Thoracic aorta (tissue), 2 donors: ENCODE results near the gene ARMH3. TPM values are rescaled to one million over a fixed set of nuclear protein-coding genes. Genes with fewer than 3 reads are reported as not detected.

Source experiments
- ATAC-seq: fragments of 150-250 bp; one replicate; pipeline ENCODE4 v1.8.0; 2017; ENCODE audit warnings: low read depth; ENCODE audit not compliant: insufficient number of reproducible peaks, low FRiP score
- DNase-seq: peaks from one replicate; pipeline ENCODE4 v3.0.0-alpha.2; 2020; ENCODE audit warnings: low spot score
- H3K27ac ChIP-seq, 2 donors: fragments of 200-600 bp; sonication (generic); 1 replicate in 1 of 2; 2 replicates in 1 of 2; pipeline ENCODE4 v1.5.1; 2016; ENCODE audit warnings: mild to moderate bottlenecking in 2 of 2, moderate library complexity in 2 of 2
- H3K27me3 ChIP-seq: fragments of 200-600 bp; sonication (generic); replicated peaks from 2 replicates; pipeline ENCODE4 v1.6.0; 2016; ENCODE audit warnings: mild to moderate bottlenecking; ENCODE audit not compliant: insufficient read depth
- H3K36me3 ChIP-seq: fragments of 200-600 bp; sonication (generic); one replicate; pipeline ENCODE4 v1.5.1; 2016
- H3K4me1 ChIP-seq, 2 donors: fragments of 200-600 bp; sonication (generic); 1 replicate in 1 of 2; 2 replicates in 1 of 2; pipeline versions ENCODE4 v1.5.1 to v1.6.0; 2016; ENCODE audit warnings: low read depth in 2 of 2, mild to moderate bottlenecking in 1 of 2; ENCODE audit not compliant: control insufficient read depth in 1 of 2
- H3K4me3 ChIP-seq: fragments of 200-600 bp; sonication (generic); 2 replicates; pipeline ENCODE4 v1.5.1; 2016; ENCODE audit warnings: mild to moderate bottlenecking
- H3K9me3 ChIP-seq: fragments of 200-600 bp; sonication (generic); 2 replicates; pipeline ENCODE4 v1.5.1; 2016
- total RNA-seq, 2 donors: library from RNA; depleted of rRNA; stranded (reverse); fragments of >200 nt; gene quantifications; one replicate each; pipeline versions ENCODE4 v1.1.0 to v1.2.3, GENCODE V29; 2016
- TF ChIP-seq, protein P1 (sequence below): fragments of 200-600 bp; sonication (generic); IDR thresholded peaks from one replicate; pipeline ENCODE4 v1.5.1; 2019; ENCODE audit warnings: antibody characterized with exemption

ARMH3 gene
- total RNA-seq, 2 donors from 2014 or later = 21.1 TPM

GRCh38 chr10:101934686-101935305, 121.2 kb downstream of the ARMH3 start:
- TF ChIP-seq, protein P1, sequence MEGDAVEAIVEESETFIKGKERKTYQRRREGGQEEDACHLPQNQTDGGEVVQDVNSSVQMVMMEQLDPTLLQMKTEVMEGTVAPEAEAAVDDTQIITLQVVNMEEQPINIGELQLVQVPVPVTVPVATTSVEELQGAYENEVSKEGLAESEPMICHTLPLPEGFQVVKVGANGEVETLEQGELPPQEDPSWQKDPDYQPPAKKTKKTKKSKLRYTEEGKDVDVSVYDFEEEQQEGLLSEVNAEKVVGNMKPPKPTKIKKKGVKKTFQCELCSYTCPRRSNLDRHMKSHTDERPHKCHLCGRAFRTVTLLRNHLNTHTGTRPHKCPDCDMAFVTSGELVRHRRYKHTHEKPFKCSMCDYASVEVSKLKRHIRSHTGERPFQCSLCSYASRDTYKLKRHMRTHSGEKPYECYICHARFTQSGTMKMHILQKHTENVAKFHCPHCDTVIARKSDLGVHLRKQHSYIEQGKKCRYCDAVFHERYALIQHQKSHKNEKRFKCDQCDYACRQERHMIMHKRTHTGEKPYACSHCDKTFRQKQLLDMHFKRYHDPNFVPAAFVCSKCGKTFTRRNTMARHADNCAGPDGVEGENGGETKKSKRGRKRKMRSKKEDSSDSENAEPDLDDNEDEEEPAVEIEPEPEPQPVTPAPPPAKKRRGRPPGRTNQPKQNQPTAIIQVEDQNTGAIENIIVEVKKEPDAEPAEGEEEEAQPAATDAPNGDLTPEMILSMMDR = no peak
- ATAC-seq (no peak), DNase-seq (no peak)
- H3K36me3 ChIP-seq = no peaks in the 10 kb centered on the region
- no peaks in the 10 kb centered on the region for H3K27me3 ChIP-seq
- H3K4me3 ChIP-seq = no peak overlapping the region
- no peaks in the 10 kb centered on the region for H3K9me3 ChIP-seq
- no peak overlapping the region for H3K27ac ChIP-seq
- peaks cover 20 to 26% of the 10 kb centered on the region in 2 donors for H3K4me1 ChIP-seq

DNA sequence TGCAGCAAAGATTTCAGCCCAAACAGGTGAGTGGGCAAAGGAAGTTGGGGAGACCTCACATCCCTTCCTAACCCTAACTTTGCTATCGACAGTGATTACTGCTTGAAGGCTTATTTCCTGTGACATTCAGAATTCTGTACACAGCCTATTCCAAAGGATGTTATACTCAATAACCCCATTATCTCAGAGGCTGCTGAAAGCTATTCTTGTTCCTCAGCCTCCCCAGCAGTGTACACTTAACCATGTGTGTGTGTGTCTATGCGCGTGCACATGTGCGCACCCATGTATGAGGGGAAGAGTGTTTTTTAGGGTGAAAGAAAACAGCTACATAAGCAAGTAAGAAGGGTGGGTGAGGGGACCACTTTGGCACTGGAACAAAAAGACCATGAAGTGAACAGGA, 122.0 kb downstream of the ARMH3 start:
- TF ChIP-seq, protein P1 = no peak

DNA sequence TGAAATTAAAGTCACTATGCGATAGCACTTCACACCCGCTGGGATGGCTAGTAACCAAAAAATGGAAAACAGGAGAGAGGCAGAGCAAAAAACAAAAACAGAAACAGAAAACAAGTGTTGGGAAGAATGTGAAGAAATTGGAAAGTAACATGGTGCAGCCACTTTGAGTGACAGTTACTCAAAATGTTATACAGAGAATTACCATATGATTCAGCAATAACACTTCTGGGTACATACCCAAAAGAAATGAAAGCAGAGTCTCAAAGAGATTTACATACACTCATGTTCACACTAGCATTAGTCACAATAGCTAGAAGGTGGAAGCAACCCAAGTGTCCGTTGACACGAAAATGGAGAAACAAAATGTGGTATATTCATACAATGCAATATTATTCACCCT, 123.8 kb downstream of the ARMH3 start:
- H3K27ac ChIP-seq = no peak overlapping the region
- TF ChIP-seq, protein P1 = no peak
- no peak overlapping the region for H3K4me3 ChIP-seq
- no peaks in the 10 kb centered on the region for H3K27me3 ChIP-seq
- H3K4me1 ChIP-seq = peaks cover 0 to under 1% of the 10 kb centered on the region in 2 donors
- ATAC-seq = no peak
- no peaks in the 10 kb centered on the region for H3K9me3 ChIP-seq
- no peak for DNase-seq
- no peaks in the 10 kb centered on the region for H3K36me3 ChIP-seq

More for the DNA sequence above, 122.0 kb downstream of the ARMH3 start:
- H3K9me3 ChIP-seq = no peaks in the 10 kb centered on the region
- no peak overlapping the region for H3K27ac ChIP-seq
- ATAC-seq (no peak), DNase-seq (no peak)
- no peak overlapping the region for H3K4me3 ChIP-seq
- H3K4me1 ChIP-seq = peaks cover 14 to 18% of the 10 kb centered on the region in 2 donors
- H3K36me3 ChIP-seq = no peaks in the 10 kb centered on the region
- no peaks in the 10 kb centered on the region for H3K27me3 ChIP-seq

DNA sequence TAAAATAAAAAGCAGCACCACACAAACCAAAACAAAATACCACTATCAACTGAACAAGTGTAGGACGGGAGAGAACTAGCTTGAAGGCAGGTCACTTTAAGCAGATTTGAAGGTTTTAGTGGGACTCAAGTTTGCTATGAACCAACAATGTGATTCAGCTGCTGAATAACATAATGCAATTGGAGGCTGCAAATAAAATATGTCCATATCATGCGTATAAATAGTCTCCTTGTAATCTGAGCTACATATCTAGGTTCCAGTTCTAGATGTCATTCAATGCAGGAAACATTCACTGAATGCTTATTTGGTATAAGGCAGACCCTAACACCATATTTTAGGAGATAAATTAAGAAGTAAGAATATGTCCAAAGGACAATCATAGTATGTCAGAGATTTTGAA, 130.9 kb downstream of the ARMH3 start:
- H3K27me3 ChIP-seq = no peaks in the 10 kb centered on the region
- no peak overlapping the region for H3K4me3 ChIP-seq
- H3K4me1 ChIP-seq = no peaks in the 10 kb centered on the region
- TF ChIP-seq, protein P1 = no peak
- no peak for DNase-seq
- H3K36me3 ChIP-seq = peaks cover 4% of the 10 kb centered on the region
- no peaks in the 10 kb centered on the region for H3K9me3 ChIP-seq
- ATAC-seq = no peak
- H3K27ac ChIP-seq = no peak overlapping the region

DNA sequence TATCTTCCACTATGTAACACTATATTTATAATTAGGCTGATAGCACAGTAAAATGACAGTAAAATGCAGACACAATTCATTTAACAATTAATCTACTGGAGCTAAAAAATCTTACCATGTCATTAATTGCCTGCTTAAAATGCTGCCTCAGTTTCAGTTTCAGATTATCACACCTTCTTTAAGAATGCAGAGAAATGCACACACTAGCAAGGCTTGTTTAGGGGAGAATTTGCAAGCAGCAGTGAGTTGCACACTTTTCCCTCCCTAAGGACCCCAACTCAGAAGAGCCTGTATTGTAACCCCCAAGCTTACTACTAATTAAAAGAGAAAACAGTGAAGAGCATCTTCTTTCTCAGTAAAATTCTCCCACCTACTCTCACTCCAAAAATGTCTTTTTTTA, 132.7 kb downstream of the ARMH3 start:
- no peaks in the 10 kb centered on the region for H3K4me1 ChIP-seq
- ATAC-seq (no peak), DNase-seq (no peak)
- TF ChIP-seq, protein P1 = no peak
- no peak overlapping the region for H3K27ac ChIP-seq
- H3K27me3 ChIP-seq = no peaks in the 10 kb centered on the region
- H3K4me3 ChIP-seq = no peak overlapping the region
- peaks cover 4% of the 10 kb centered on the region for H3K36me3 ChIP-seq
- no peaks in the 10 kb centered on the region for H3K9me3 ChIP-seq
